ENCODE results near the gene DND1.

- no peak for TF ChIP-seq CTCF (IDR thresholded peaks at IDR 0.05; ENCODE audit: low read depth, low read length, missing input control)
- TF ChIP-seq TAF1 (conservative IDR thresholded peaks at IDR 0.05): no peak
- TF ChIP-seq ATF3 (IDR thresholded peaks at IDR 0.05): no peak
- TF ChIP-seq MAX (IDR thresholded peaks at IDR 0.05): no peak
- TF ChIP-seq NR2F2 (IDR thresholded peaks at IDR 0.05): no peak
- TF ChIP-seq FOXA1 (IDR thresholded peaks at IDR 0.05): no peak
- no peak for TF ChIP-seq RAD21 (IDR thresholded peaks at IDR 0.05)
- no peak for TF ChIP-seq SP1 (IDR thresholded peaks at IDR 0.05)
- TF ChIP-seq EGR1 (IDR thresholded peaks at IDR 0.05; ENCODE audit: low read depth in 2 of 2): no peak
- TF ChIP-seq REST (IDR thresholded peaks at IDR 0.05): peak; percentile 49
- no peak for TF ChIP-seq GABPA (IDR thresholded peaks at IDR 0.05 in 1 of 2, conservative IDR thresholded peaks at IDR 0.05 in 1 of 2)
- no peak for TF ChIP-seq HNF4G (IDR thresholded peaks at IDR 0.05)
- TF ChIP-seq YY1 (IDR thresholded peaks at IDR 0.05): peak; percentile 84
Measured at GRCh38 chr5:140631831-140632365, 41.5 kb downstream of the DND1 start.

Data from liver (tissue), 3 donors.